Endodermal cell (in vitro differentiated cells): ENCODE measurements around the gene ALPL. TPM values are rescaled to one million over a fixed set of nuclear protein-coding genes. Genes with fewer than 3 reads are reported as not detected.

Experiments used
- DNase-seq: peaks from one replicate; pipeline ENCODE4 v3.0.0-alpha.2; 2017
- H3K27ac ChIP-seq: 2 replicates; pipeline ENCODE4 v1.5.1; 2013; ENCODE audit warnings: mild to moderate bottlenecking, low read depth, low read length, moderate library complexity
- H3K27me3 ChIP-seq: 2 replicates; pipeline ENCODE4 v1.6.1; 2013; ENCODE audit warnings: mild to moderate bottlenecking, low read length, moderate library complexity; ENCODE audit not compliant: insufficient read depth, control insufficient read depth, poor library complexity, severe bottlenecking
- H3K36me3 ChIP-seq: 2 replicates; pipeline ENCODE4 v1.7.0; 2013; ENCODE audit warnings: mild to moderate bottlenecking, low read length, moderate library complexity; ENCODE audit not compliant: control insufficient read depth, insufficient read depth
- H3K4me1 ChIP-seq: one replicate; pipeline ENCODE4 v1.7.0; 2013; ENCODE audit warnings: low read length; ENCODE audit not compliant: control insufficient read depth, insufficient read depth
- H3K4me3 ChIP-seq: 2 replicates; pipeline ENCODE4 v1.5.1; 2013; ENCODE audit warnings: mild to moderate bottlenecking, low read length, moderate library complexity
- H3K9ac ChIP-seq: 2 replicates; pipeline ENCODE4 v1.6.1; 2013; ENCODE audit warnings: mild to moderate bottlenecking, low read length, moderate library complexity; ENCODE audit not compliant: poor library complexity, severe bottlenecking; ENCODE audit errors: extremely low read depth
- H3K9me3 ChIP-seq: 2 replicates; pipeline ENCODE4 v1.6.1; 2013; ENCODE audit warnings: mild to moderate bottlenecking, low read length, moderate library complexity; ENCODE audit not compliant: control insufficient read depth
- H3K27ac Mint-ChIP-seq: 2 replicates; pipeline ENCODE4 v1.8.0; 2020; ENCODE audit warnings: mixed read lengths
- H3K27me3 Mint-ChIP-seq: 2 replicates; pipeline ENCODE4 v1.8.0; 2021; ENCODE audit warnings: mild to moderate bottlenecking, mixed read lengths; ENCODE audit not compliant: insufficient read depth
- H3K36me3 Mint-ChIP-seq: 2 replicates; pipeline ENCODE4 v1.8.0; 2020; ENCODE audit warnings: low read depth, mixed read lengths
- H3K4me1 Mint-ChIP-seq: 2 replicates; pipeline ENCODE4 v1.8.0; 2020; ENCODE audit warnings: mixed read lengths
- H3K4me3 Mint-ChIP-seq: 2 replicates; pipeline ENCODE4 v1.8.0; 2020; ENCODE audit warnings: mild to moderate bottlenecking, moderate library complexity, mixed read lengths
- H3K9me3 Mint-ChIP-seq: 2 replicates; pipeline ENCODE4 v1.8.0; 2020; ENCODE audit warnings: mild to moderate bottlenecking, mixed read lengths
- CTCF ChIP-seq: fragments of 200-600 bp; sonication (generic); conservative IDR thresholded peaks from 2 replicates; pipeline ENCODE4 v1.5.0; 2021; ENCODE audit warnings: antibody characterized with exemption, mild to moderate bottlenecking
- WGBS, 2 experiments: methylation state at CpG; one replicate each; pipeline versions ENCODE4 v1.1.5 to v1.1.7; 2013; ENCODE audit warnings: missing lambda C conversion rate in 2 of 2, mixed read lengths in 1 of 2; ENCODE audit not compliant: insufficient coverage in 1 of 2, insufficient read length in 1 of 2; 5-methylcytosine and 5-hydroxymethylcytosine counted together
- total RNA-seq, 2 donors: library from RNA; stranded (reverse); fragmentation: NEBNext Ultra II Directional in 1 of 2; extraction: Animal tissue kit (Norgen Biotek cat#: 25700) in 1 of 2; gene quantifications; 2 replicates in 1 of 2; 3 replicates in 1 of 2; pipeline ENCODE4 v1.2.1, GENCODE V29; 2021

The ALPL gene
- total RNA-seq, 2 donors from 2014 or later = 94.8 to 117 TPM

GRCh38 chr1:21592086-21592865 lies 83.1 kb downstream of the ALPL start:
- Histone ChIP-seq H3K9me3 (no peaks in the 10 kb centered on the region), H3K27me3 (no peaks in the 10 kb centered on the region), H3K4me3 (no peak overlapping the region), H3K27ac (no peak overlapping the region), H3K36me3 (no peaks in the 10 kb centered on the region), H3K9ac (no peak overlapping the region), H3K4me1 (no peaks in the 10 kb centered on the region)
- Mint-ChIP-seq H3K4me1 (peaks cover 5% of the 10 kb centered on the region), H3K4me3 (no peak overlapping the region), H3K27me3 (peaks cover 6% of the 10 kb centered on the region), H3K27ac (no peak overlapping the region), H3K36me3 (no peaks in the 10 kb centered on the region), H3K9me3 (no peaks in the 10 kb centered on the region)
- WGBS, 2 experiments = 87 to 91% methylated on average over 10 to 12 of the region's 12 CpGs
- no peak for TF ChIP-seq CTCF
- DNase-seq = no peak

GRCh38 chr1:21593231-21593630 lies 84.0 kb downstream of the ALPL start:
- DNase-seq = no peak
- Histone ChIP-seq H3K4me3 (no peak overlapping the region), H3K27ac (no peak overlapping the region), H3K27me3 (no peaks in the 10 kb centered on the region), H3K36me3 (no peaks in the 10 kb centered on the region), H3K9me3 (no peaks in the 10 kb centered on the region), H3K4me1 (no peaks in the 10 kb centered on the region), H3K9ac (no peak overlapping the region)
- H3K27ac Mint-ChIP-seq = no peak overlapping the region
- H3K4me1 Mint-ChIP-seq = peaks cover 5% of the 10 kb centered on the region
- TF ChIP-seq CTCF = no peak
- 80 to 85% methylated on average over 2 to 8 of the region's 8 CpGs for WGBS, 2 experiments
- no peaks in the 10 kb centered on the region for H3K36me3 Mint-ChIP-seq
- H3K9me3 Mint-ChIP-seq = no peaks in the 10 kb centered on the region
- peaks cover 4% of the 10 kb centered on the region for H3K27me3 Mint-ChIP-seq
- H3K4me3 Mint-ChIP-seq = no peak overlapping the region

- Mint-ChIP-seq H3K4me1 (peaks cover 5% of the 10 kb centered on the region), H3K27me3 (no peaks in the 10 kb centered on the region), H3K4me3 (no peak overlapping the region), H3K9me3 (no peaks in the 10 kb centered on the region), H3K27ac (no peak overlapping the region), H3K36me3 (no peaks in the 10 kb centered on the region)
- H3K4me1 ChIP-seq = no peaks in the 10 kb centered on the region
- H3K4me3 ChIP-seq = no peak overlapping the region
- no peak overlapping the region for H3K27ac ChIP-seq
- 64 to 68% methylated on average over 9 to 10 of the region's 11 CpGs for WGBS, 2 experiments
- H3K27me3 ChIP-seq = no peaks in the 10 kb centered on the region
- H3K36me3 ChIP-seq = no peaks in the 10 kb centered on the region
- H3K9ac ChIP-seq = no peak overlapping the region
- TF ChIP-seq CTCF = no peak
- DNase-seq = peak; percentile 72
- H3K9me3 ChIP-seq = no peaks in the 10 kb centered on the region
Measured at GRCh38 chr1:21594501-21594900, 85.3 kb downstream of the ALPL start.
